OCI-LY1 (cell line): ENCODE results near the gene ZNF836.

Experiments
- H2AFZ ChIP-seq: fragments of 200-600 bp; sonication (generic), shearing (Covaris generic); 2 replicates; pipeline ENCODE4 v1.6.0; 2014; ENCODE audit warnings: antibody characterized with exemption, mild to moderate bottlenecking, low read length
- H3F3A ChIP-seq: fragments of 200-600 bp; sonication (generic), shearing (Covaris generic); 2 replicates; pipeline ENCODE4 v1.6.0; 2014; ENCODE audit warnings: mild to moderate bottlenecking, antibody characterized with exemption, low read length, moderate library complexity; ENCODE audit not compliant: insufficient read depth
- H3K27ac ChIP-seq: fragments of 200-600 bp; sonication (generic); 2 replicates; pipeline ENCODE4 v1.5.1; 2014; ENCODE audit warnings: low read length, mixed run types, mild to moderate bottlenecking, low read depth; ENCODE audit not compliant: poor library complexity, severe bottlenecking
- H3K27me3 ChIP-seq: fragments of 200-600 bp; sonication (generic); 2 replicates; pipeline ENCODE4 v1.6.0; 2014; ENCODE audit warnings: antibody characterized with exemption, mild to moderate bottlenecking, low read length, moderate library complexity; ENCODE audit not compliant: insufficient read depth
- H3K36me3 ChIP-seq: fragments of 200-600 bp; sonication (generic); 2 replicates; pipeline ENCODE4 v1.6.1; 2014; ENCODE audit warnings: mild to moderate bottlenecking, antibody characterized with exemption, low read length, moderate library complexity, mixed read lengths; ENCODE audit not compliant: insufficient read depth
- H3K4me1 ChIP-seq: fragments of 200-600 bp; sonication (generic); 2 replicates; pipeline ENCODE4 v1.5.1; 2014; ENCODE audit warnings: mild to moderate bottlenecking, low read length, moderate library complexity; ENCODE audit not compliant: insufficient read depth, severe bottlenecking
- H3K4me2 ChIP-seq: fragments of 200-600 bp; sonication (generic), shearing (Covaris generic); 2 replicates; pipeline ENCODE4 v1.6.1; 2014; ENCODE audit warnings: low read length
- H3K4me3 ChIP-seq: fragments of 200-600 bp; sonication (generic); 2 replicates; pipeline ENCODE4 v1.5.1; 2014; ENCODE audit warnings: low read length, low read depth, mild to moderate bottlenecking, mixed read lengths; ENCODE audit not compliant: poor library complexity, severe bottlenecking
- H3K79me2 ChIP-seq: fragments of 200-600 bp; shearing (Covaris generic); 2 replicates; pipeline ENCODE4 v1.6.1; 2016; ENCODE audit warnings: mixed run types, low read length, mixed read lengths; ENCODE audit not compliant: insufficient read depth
- H3K9ac ChIP-seq: fragments of 200-600 bp; sonication (generic), shearing (Covaris generic); 2 replicates; pipeline ENCODE4 v1.6.1; 2014; ENCODE audit warnings: mild to moderate bottlenecking, low read length, mixed read lengths
- H3K9me2 ChIP-seq: fragments of 200-600 bp; sonication (generic), shearing (Covaris generic); 2 replicates; pipeline ENCODE4 v1.6.1; 2014; ENCODE audit warnings: low read depth, mild to moderate bottlenecking, low read length, mixed read lengths
- H3K9me3 ChIP-seq: fragments of 200-600 bp; shearing (Covaris generic); 2 replicates; pipeline ENCODE4 v1.6.1; 2014; ENCODE audit warnings: low read length, mixed read lengths
- H4K20me1 ChIP-seq: fragments of 200-600 bp; sonication (generic), shearing (Covaris generic); 2 replicates; pipeline ENCODE4 v1.6.0; 2016; ENCODE audit warnings: mild to moderate bottlenecking, low read length; ENCODE audit not compliant: insufficient read depth
- CTCF ChIP-seq: fragments of 200-600 bp; sonication (generic), shearing (Covaris generic); IDR thresholded peaks from 2 replicates; pipeline ENCODE4 v1.5.1; 2017; ENCODE audit warnings: mild to moderate bottlenecking, antibody characterized with exemption, low read length, moderate library complexity, mixed read lengths
- EZH2 ChIP-seq: fragments of 200-600 bp; sonication (generic), shearing (Covaris generic); IDR thresholded peaks from 2 replicates; pipeline ENCODE4 v1.8.0; 2017; ENCODE audit warnings: borderline replicate concordance, mixed run types, mild to moderate bottlenecking, antibody characterized with exemption, low read length, moderate library complexity, mixed read lengths

Gene ZNF836

GRCh38 chr19:52217576-52217975 is 46.2 kb upstream of the ZNF836 start:
- Histone ChIP-seq H3K4me3 (no peak overlapping the region), H3K79me2 (no peaks in the 10 kb centered on the region), H3K4me1 (no peaks in the 10 kb centered on the region), H3K9me3 (no peaks in the 10 kb centered on the region), H3K27ac (no peak overlapping the region), H3F3A (no peaks in the 10 kb centered on the region), H4K20me1 (no peaks in the 10 kb centered on the region), H3K9me2 (no peaks in the 10 kb centered on the region), H3K27me3 (no peaks in the 10 kb centered on the region), H3K36me3 (peaks cover 99% of the 10 kb centered on the region), H2AFZ (no peak overlapping the region), H3K4me2 (no peak overlapping the region), H3K9ac (no peak overlapping the region)
- TF ChIP-seq CTCF (no peak), EZH2 (no peak)

- no peaks in the 10 kb centered on the region for H3K9me2 ChIP-seq
- TF ChIP-seq CTCF, result no peak
- H3K27me3 ChIP-seq, result no peaks in the 10 kb centered on the region
- H3K4me3 ChIP-seq, result no peak overlapping the region
- H3K4me1 ChIP-seq, result no peaks in the 10 kb centered on the region
- no peak overlapping the region for H2AFZ ChIP-seq
- H3K9me3 ChIP-seq, result no peaks in the 10 kb centered on the region
- no peaks in the 10 kb centered on the region for H3F3A ChIP-seq
- H3K36me3 ChIP-seq, result peaks cover 99% of the 10 kb centered on the region
- no peaks in the 10 kb centered on the region for H4K20me1 ChIP-seq
- no peaks in the 10 kb centered on the region for H3K79me2 ChIP-seq
- H3K9ac ChIP-seq, result no peak overlapping the region
- H3K27ac ChIP-seq, result no peak overlapping the region
- H3K4me2 ChIP-seq, result no peak overlapping the region
Measured at GRCh38 chr19:52216401-52216800, 45.0 kb upstream of the ZNF836 start.

GRCh38 chr19:52214241-52214640 is 42.8 kb upstream of the ZNF836 start:
- TF ChIP-seq CTCF, result no peak
- TF ChIP-seq EZH2, result no peak
- no peaks in the 10 kb centered on the region for H3F3A ChIP-seq
- H3K79me2 ChIP-seq, result no peaks in the 10 kb centered on the region
- H3K27me3 ChIP-seq, result no peaks in the 10 kb centered on the region
- no peaks in the 10 kb centered on the region for H4K20me1 ChIP-seq
- no peak overlapping the region for H3K27ac ChIP-seq
- H3K4me3 ChIP-seq, result no peak overlapping the region
- no peaks in the 10 kb centered on the region for H3K4me1 ChIP-seq
- no peak overlapping the region for H3K4me2 ChIP-seq
- no peak overlapping the region for H2AFZ ChIP-seq
- no peak overlapping the region for H3K9ac ChIP-seq
- no peaks in the 10 kb centered on the region for H3K9me3 ChIP-seq
- H3K9me2 ChIP-seq, result no peaks in the 10 kb centered on the region
- H3K36me3 ChIP-seq, result peaks cover 96% of the 10 kb centered on the region
